ENCODE results near the gene MYL3. TPM values are rescaled to one million over a fixed set of nuclear protein-coding genes. Genes with fewer than 3 reads are reported as not detected.

Gene MYL3
- polyA plus RNA-seq, 1 donor from 2014 or later, result 2.1 TPM

- H4K20me1 ChIP-seq (ENCODE audit: insufficient read depth), result no peaks in the 10 kb centered on the region
- no peak overlapping the region for H3K4me3 ChIP-seq (ENCODE audit: low read length)
- no peaks in the 10 kb centered on the region for H3K27me3 ChIP-seq (ENCODE audit: insufficient read depth, low read depth, low read length)
- H3K9me2 ChIP-seq (ENCODE audit: insufficient read depth, low read length), result no peaks in the 10 kb centered on the region
- no peak overlapping the region for H3K27ac ChIP-seq (ENCODE audit: low read length)
- H3K9me3 ChIP-seq (ENCODE audit: low read length), result no peaks in the 10 kb centered on the region
- no peaks in the 10 kb centered on the region for H3K79me2 ChIP-seq (replicated peaks; ENCODE audit: insufficient read depth, low read length)
- H3K4me2 ChIP-seq (ENCODE audit: low read length), result no peak overlapping the region
- H3K9ac ChIP-seq (ENCODE audit: low read length), result no peak overlapping the region
- no peak for TF ChIP-seq SMC3 (conservative IDR thresholded peaks at IDR 0.05; ENCODE audit: poor library complexity)
- TF ChIP-seq TAF1 (IDR thresholded peaks at IDR 0.05; ENCODE audit: low read depth), result no peak
- no peak for TF ChIP-seq REST (IDR thresholded peaks at IDR 0.05; ENCODE audit: borderline replicate concordance)
- TF ChIP-seq RAD21 (conservative IDR thresholded peaks at IDR 0.05), result no peak
- no peak for TF ChIP-seq POLR2AphosphoS5 (IDR thresholded peaks at IDR 0.05)
- no peak for TF ChIP-seq CTCF (IDR thresholded peaks at IDR 0.05; ENCODE audit: poor library complexity, severe bottlenecking)
- no peak for TF ChIP-seq EP300 (conservative IDR thresholded peaks at IDR 0.05; ENCODE audit: poor library complexity, severe bottlenecking)
- TF ChIP-seq EZH2 (IDR thresholded peaks at IDR 0.05; ENCODE audit: borderline replicate concordance, insufficient read depth, low read length, poor library complexity, severe bottlenecking), result no peak
- no peak for TF ChIP-seq MXI1 (conservative IDR thresholded peaks at IDR 0.05; ENCODE audit: poor library complexity, severe bottlenecking)
- H3K36me3 ChIP-seq (ENCODE audit: insufficient read depth, low read length), result no peaks in the 10 kb centered on the region
- no peak overlapping the region for H2AFZ ChIP-seq (ENCODE audit: low read depth, low read length)
- no peaks in the 10 kb centered on the region for H3F3A ChIP-seq (ENCODE audit: insufficient read depth, low read length, poor library complexity, severe bottlenecking)
Observed at GRCh38 chr3:46860017-46860809, 3.0 kb downstream of the MYL3 start.

GRCh38 chr3:46859001-46859710 lies 4.1 kb downstream of the MYL3 start:
- H3K9me2 ChIP-seq (ENCODE audit: insufficient read depth, low read length), result no peaks in the 10 kb centered on the region
- H2AFZ ChIP-seq (ENCODE audit: low read depth, low read length), result no peak overlapping the region
- no peaks in the 10 kb centered on the region for H3K36me3 ChIP-seq (ENCODE audit: insufficient read depth, low read length)
- no peak overlapping the region for H3K9ac ChIP-seq (ENCODE audit: low read length)
- TF ChIP-seq MXI1 (conservative IDR thresholded peaks at IDR 0.05; ENCODE audit: poor library complexity, severe bottlenecking) (no peak), REST (IDR thresholded peaks at IDR 0.05; ENCODE audit: borderline replicate concordance) (no peak), TAF1 (IDR thresholded peaks at IDR 0.05; ENCODE audit: low read depth) (no peak), CTCF (IDR thresholded peaks at IDR 0.05; ENCODE audit: poor library complexity, severe bottlenecking) (no peak), RAD21 (conservative IDR thresholded peaks at IDR 0.05) (no peak), POLR2AphosphoS5 (IDR thresholded peaks at IDR 0.05) (no peak), EZH2 (IDR thresholded peaks at IDR 0.05; ENCODE audit: borderline replicate concordance, insufficient read depth, low read length, poor library complexity, severe bottlenecking) (no peak), EP300 (conservative IDR thresholded peaks at IDR 0.05; ENCODE audit: poor library complexity, severe bottlenecking) (no peak), SMC3 (conservative IDR thresholded peaks at IDR 0.05; ENCODE audit: poor library complexity) (no peak)
- H3K79me2 ChIP-seq (replicated peaks; ENCODE audit: insufficient read depth, low read length), result no peaks in the 10 kb centered on the region
- no peaks in the 10 kb centered on the region for H3F3A ChIP-seq (ENCODE audit: insufficient read depth, low read length, poor library complexity, severe bottlenecking)
- H4K20me1 ChIP-seq (ENCODE audit: insufficient read depth), result no peaks in the 10 kb centered on the region
- no peak overlapping the region for H3K4me3 ChIP-seq (ENCODE audit: low read length)
- H3K4me2 ChIP-seq (ENCODE audit: low read length), result no peak overlapping the region
- H3K27me3 ChIP-seq (ENCODE audit: insufficient read depth, low read depth, low read length), result no peaks in the 10 kb centered on the region
- H3K27ac ChIP-seq (ENCODE audit: low read length), result no peak overlapping the region
- no peaks in the 10 kb centered on the region for H3K9me3 ChIP-seq (ENCODE audit: low read length)

Data from neural cell (in vitro differentiated cells).